Gastroesophageal sphincter (tissue), 4 donors: ENCODE measurements around the gene AP5B1. TPM values are rescaled to one million over a fixed set of nuclear protein-coding genes. Genes with fewer than 3 reads are reported as not detected.

Source experiments
- ATAC-seq: fragments of 150-250 bp; one replicate; pipeline ENCODE4 v1.9.1; 2016; ENCODE audit warnings: mild to moderate bottlenecking, moderate library complexity
- H3K27ac ChIP-seq, 4 donors: fragments of 200-600 bp; sonication (generic) in 3 of 4; 1 replicate in 3 of 4; 2 replicates in 1 of 4; pipeline ENCODE4 v1.5.1; 2016 to 2019
- H3K27me3 ChIP-seq: fragments of 200-600 bp; sonication (generic); one replicate; pipeline ENCODE4 v1.5.1; 2019
- H3K36me3 ChIP-seq, 2 donors: fragments of 200-600 bp; sonication (generic); one replicate each; pipeline ENCODE4 v1.5.1; 2019; ENCODE audit warnings: control low read depth in 1 of 2
- H3K4me1 ChIP-seq, 3 donors: fragments of 200-600 bp; sonication (generic); 1 replicate in 2 of 3; 2 replicates in 1 of 3; pipeline ENCODE4 v1.5.1; 2016 to 2019; ENCODE audit warnings: control low read depth in 2 of 3
- H3K4me3 ChIP-seq, 2 donors: fragments of 200-600 bp; sonication (generic); one replicate each; pipeline ENCODE4 v1.5.1; 2019; ENCODE audit warnings: mild to moderate bottlenecking in 1 of 2, moderate library complexity in 1 of 2
- H3K9me3 ChIP-seq, 3 donors: fragments of 200-600 bp; sonication (generic); one replicate each; pipeline ENCODE4 v1.5.1; 2017 to 2019; ENCODE audit warnings: control low read depth in 2 of 3
- EP300 ChIP-seq: sonication (generic); formaldehyde crosslinking; IDR thresholded peaks from one replicate; pipeline ENCODE4 v1.6.1; 2017; ENCODE audit warnings: antibody characterized with exemption, mild to moderate bottlenecking
- POLR2A ChIP-seq, 2 donors: fragments of 450-650 bp; IDR thresholded peaks; one replicate each; pipeline ENCODE4 v1.6.1; 2017; ENCODE audit warnings: antibody characterized with exemption in 2 of 2, mild to moderate bottlenecking in 2 of 2, moderate library complexity in 1 of 2
- POLR2AphosphoS5 ChIP-seq: sonication (generic); formaldehyde crosslinking; IDR thresholded peaks from one replicate; pipeline ENCODE4 v1.6.1; 2017; ENCODE audit warnings: antibody characterized with exemption
- WGBS, 2 donors: methylation state at CpG; one replicate each; pipeline ENCODE4 v1.1.5; 2018; ENCODE audit warnings: low coverage in 1 of 2; 5-methylcytosine and 5-hydroxymethylcytosine counted together
- total RNA-seq, 4 donors: library from RNA; depleted of rRNA; stranded (reverse); fragments of >200 nt; gene quantifications; one replicate each; pipeline ENCODE4 v1.1.0, GENCODE V29; 2016
- TF ChIP-seq, protein P1 (sequence below), 4 experiments: fragments of 200-600 bp in 2 of 4; fragments of 450-650 bp in 2 of 4; sonication (generic) in 1 of 4; IDR thresholded peaks; one replicate each; pipeline ENCODE4 v1.5.1; 2017 to 2019; ENCODE audit warnings: antibody characterized with exemption in 4 of 4, mild to moderate bottlenecking in 2 of 4, moderate library complexity in 2 of 4

AP5B1 gene
- total RNA-seq, 4 donors from 2014 or later = 11.2 to 23.4 (median 15.7) TPM

DNA sequence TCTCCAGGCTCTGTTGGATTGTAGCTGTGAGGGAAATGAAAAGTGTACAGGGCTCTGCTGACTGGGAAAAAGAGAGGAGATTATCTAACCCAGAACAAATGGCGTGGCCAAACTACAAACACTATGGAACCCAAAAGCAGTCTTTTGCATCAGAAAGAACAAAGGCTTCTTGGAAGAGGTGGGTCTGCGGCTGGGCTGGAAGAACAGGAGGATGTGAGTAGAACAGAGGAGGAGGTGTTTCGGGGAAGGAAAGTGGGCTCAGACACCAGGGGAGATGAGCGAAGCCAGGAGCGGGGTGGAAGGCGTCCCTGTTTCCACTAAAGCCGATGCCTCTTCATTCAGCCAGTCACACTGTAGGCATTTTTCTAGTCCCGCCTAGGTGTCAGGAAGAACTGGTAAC is 18.1 kb upstream of the AP5B1 start:
- H3K36me3 ChIP-seq = no peaks in the 10 kb centered on the region
- no peak overlapping the region for H3K27ac ChIP-seq
- TF ChIP-seq POLR2A (IDR thresholded peaks at IDR 0.05) (no peak), EP300 (no peak), POLR2AphosphoS5 (no peak)
- TF ChIP-seq, protein P1, sequence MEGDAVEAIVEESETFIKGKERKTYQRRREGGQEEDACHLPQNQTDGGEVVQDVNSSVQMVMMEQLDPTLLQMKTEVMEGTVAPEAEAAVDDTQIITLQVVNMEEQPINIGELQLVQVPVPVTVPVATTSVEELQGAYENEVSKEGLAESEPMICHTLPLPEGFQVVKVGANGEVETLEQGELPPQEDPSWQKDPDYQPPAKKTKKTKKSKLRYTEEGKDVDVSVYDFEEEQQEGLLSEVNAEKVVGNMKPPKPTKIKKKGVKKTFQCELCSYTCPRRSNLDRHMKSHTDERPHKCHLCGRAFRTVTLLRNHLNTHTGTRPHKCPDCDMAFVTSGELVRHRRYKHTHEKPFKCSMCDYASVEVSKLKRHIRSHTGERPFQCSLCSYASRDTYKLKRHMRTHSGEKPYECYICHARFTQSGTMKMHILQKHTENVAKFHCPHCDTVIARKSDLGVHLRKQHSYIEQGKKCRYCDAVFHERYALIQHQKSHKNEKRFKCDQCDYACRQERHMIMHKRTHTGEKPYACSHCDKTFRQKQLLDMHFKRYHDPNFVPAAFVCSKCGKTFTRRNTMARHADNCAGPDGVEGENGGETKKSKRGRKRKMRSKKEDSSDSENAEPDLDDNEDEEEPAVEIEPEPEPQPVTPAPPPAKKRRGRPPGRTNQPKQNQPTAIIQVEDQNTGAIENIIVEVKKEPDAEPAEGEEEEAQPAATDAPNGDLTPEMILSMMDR (IDR thresholded peaks at IDR 0.05) = no peak
- no peak overlapping the region for H3K4me3 ChIP-seq
- no peaks in the 10 kb centered on the region for H3K4me1 ChIP-seq
- no peak for ATAC-seq
- H3K9me3 ChIP-seq = no peaks in the 10 kb centered on the region
- peaks cover 98% of the 10 kb centered on the region for H3K27me3 ChIP-seq
- WGBS, 2 donors = 80 to 81% methylated on average over 7 to 8 of the region's 8 CpGs

DNA sequence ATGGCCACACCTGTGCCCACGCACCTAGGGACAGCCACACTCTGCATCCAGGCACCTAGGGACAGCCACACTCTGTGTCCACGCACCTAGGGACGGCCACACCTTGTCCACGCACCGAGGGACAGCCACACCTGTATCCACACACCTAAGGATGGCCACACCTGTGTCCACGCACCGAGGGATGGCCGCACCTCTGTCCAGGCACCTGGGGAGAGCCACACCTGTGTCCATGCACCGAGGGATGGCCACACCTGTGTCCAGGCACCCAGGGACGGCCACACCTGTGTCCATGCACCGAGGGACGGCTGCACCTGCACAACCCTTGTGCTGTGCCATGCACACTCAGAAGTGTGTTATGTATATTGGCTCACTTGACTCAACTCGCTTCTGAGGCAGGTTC is 16.9 kb upstream of the AP5B1 start:
- no peak for TF ChIP-seq EP300
- TF ChIP-seq, protein P1 (IDR thresholded peaks at IDR 0.05) = no peak
- Histone ChIP-seq H3K4me3 (no peak overlapping the region), H3K9me3 (no peaks in the 10 kb centered on the region), H3K36me3 (no peaks in the 10 kb centered on the region), H3K27me3 (peaks cover 98% of the 10 kb centered on the region), H3K27ac (no peak overlapping the region), H3K4me1 (no peaks in the 10 kb centered on the region)
- no peak for ATAC-seq
- WGBS, 2 donors = 83% methylated on average over 3 of the region's 13 CpGs; no CpG with 5 or more reads in 1 of the 2 donors

DNA sequence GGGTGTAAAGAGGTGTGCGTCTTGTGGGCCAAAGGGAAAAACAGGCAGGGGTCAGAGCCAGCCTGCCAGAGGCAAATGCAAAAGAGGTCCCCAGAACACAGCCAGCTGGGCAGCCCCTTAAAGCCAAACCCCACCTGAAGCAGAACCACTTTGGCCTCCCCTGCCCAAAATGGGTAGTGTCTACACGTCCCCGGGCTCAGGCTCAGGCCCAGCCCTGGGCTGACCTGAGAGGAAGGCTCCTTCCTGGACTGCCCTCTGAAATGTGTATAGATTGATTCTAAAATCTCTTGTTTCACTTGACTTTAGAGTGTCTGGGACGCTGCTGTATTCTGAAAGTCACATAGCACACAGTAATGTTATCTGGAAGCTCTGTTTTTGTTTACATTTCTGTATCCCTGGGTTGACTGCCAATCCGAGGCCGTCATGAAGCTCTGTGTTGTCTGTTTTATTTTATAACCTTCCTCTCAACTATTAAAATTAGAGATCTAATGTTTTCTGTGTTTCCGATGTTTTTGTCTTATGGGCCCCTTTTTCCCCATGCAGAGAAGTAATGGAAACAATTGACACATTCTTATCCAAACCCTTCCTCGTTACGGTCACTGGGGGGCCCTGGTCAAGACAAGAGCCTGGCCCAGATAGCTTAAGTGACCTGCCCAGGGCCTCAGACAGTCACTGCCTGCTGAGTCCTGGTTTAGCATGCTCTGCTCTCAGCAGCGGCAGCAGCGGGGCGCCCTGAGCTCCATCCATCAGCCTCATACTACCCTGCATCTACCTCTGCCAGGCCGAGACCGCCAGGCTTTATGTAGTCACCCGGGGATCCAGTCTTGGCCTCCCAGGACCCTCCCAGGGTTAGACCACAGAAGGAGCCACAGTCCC is 16.2 kb upstream of the AP5B1 start:
- no peak overlapping the region for H3K4me3 ChIP-seq
- H3K27me3 ChIP-seq = peaks cover 94% of the 10 kb centered on the region
- H3K27ac ChIP-seq = no peak overlapping the region
- no peaks in the 10 kb centered on the region for H3K9me3 ChIP-seq
- ATAC-seq = no peak
- no peaks in the 10 kb centered on the region for H3K4me1 ChIP-seq
- H3K36me3 ChIP-seq = no peaks in the 10 kb centered on the region
- TF ChIP-seq POLR2AphosphoS5 = no peak
- no peak for TF ChIP-seq EP300
- TF ChIP-seq, protein P1 (IDR thresholded peaks at IDR 0.05) = no peak
- no peak for TF ChIP-seq POLR2A (IDR thresholded peaks at IDR 0.05)
- WGBS, 2 donors = 55 to 62% methylated on average over 3 to 7 of the region's 15 CpGs

DNA sequence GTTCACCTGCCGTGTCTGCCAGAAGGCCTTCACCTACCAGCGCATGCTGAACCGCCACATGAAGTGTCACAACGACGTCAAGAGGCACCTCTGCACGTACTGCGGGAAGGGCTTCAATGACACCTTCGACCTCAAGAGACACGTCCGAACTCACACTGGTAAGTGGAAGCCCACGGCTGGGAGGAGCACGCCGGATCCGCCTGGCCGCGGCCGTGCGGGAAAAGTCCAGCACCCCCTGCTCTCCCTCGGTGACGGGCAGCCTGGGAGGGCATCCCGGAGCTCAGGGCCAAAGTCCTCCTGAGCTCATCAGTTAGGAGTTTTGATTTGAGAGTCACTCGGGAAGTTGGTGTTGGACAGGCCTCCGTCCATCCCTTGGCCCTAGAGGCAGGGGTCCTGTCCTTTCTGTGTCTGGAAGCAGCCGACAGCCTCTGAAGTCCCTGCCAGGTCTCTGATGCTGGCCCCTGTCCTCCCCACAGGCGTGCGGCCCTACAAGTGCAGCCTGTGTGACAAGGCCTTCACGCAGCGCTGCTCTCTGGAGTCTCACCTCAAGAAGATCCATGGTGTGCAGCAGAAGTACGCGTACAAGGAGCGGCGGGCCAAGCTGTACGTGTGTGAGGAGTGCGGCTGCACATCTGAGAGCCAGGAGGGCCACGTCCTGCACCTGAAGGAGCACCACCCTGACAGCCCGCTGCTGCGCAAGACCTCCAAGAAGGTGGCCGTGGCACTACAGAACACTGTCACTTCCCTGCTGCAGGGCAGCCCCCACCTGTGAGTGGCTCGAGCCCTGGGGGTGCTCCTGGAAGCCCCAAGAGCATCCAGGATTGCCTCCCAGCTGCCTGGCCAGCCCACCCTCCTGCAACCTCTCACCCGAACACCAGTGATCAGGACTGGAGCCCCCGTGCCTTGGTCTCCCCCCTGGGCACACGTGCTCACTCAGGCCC is 14.1 kb upstream of the AP5B1 start:
- peaks cover 89% of the 10 kb centered on the region for H3K27me3 ChIP-seq
- 80% methylated on average over 2 of the region's 42 CpGs; no CpG with 5 or more reads in 1 of the 2 donors for WGBS, 2 donors
- ATAC-seq = no peak
- no peak overlapping the region for H3K27ac ChIP-seq
- H3K9me3 ChIP-seq = no peaks in the 10 kb centered on the region
- no peaks in the 10 kb centered on the region for H3K4me1 ChIP-seq
- H3K36me3 ChIP-seq = no peaks in the 10 kb centered on the region
- no peak overlapping the region for H3K4me3 ChIP-seq
- TF ChIP-seq POLR2AphosphoS5 (no peak), POLR2A (IDR thresholded peaks at IDR 0.05) (no peak), EP300 (no peak)
- TF ChIP-seq, protein P1 (IDR thresholded peaks at IDR 0.05) = no peak
